IPS DF 6.9 (cell line): ENCODE measurements around the gene HIF3A.

Experiments used
- DNase-seq: peaks from one replicate; pipeline ENCODE4 v3.0.0-alpha.2; 2013; ENCODE audit warnings: low read depth, low spot score
- H3K27ac ChIP-seq: one replicate; pipeline ENCODE4 v1.5.1; 2013; ENCODE audit warnings: low read length, control low read depth
- H3K27me3 ChIP-seq: 2 replicates; pipeline ENCODE4 v1.6.1; 2013; ENCODE audit warnings: mild to moderate bottlenecking, low read length; ENCODE audit not compliant: control insufficient read depth, insufficient read depth
- H3K36me3 ChIP-seq: 2 replicates; pipeline ENCODE4 v1.6.1; 2013; ENCODE audit warnings: low read length; ENCODE audit not compliant: control insufficient read depth, insufficient read depth
- H3K4me1 ChIP-seq: 2 replicates; pipeline ENCODE4 v1.6.1; 2013; ENCODE audit warnings: low read length; ENCODE audit not compliant: control insufficient read depth, insufficient read depth
- H3K4me3 ChIP-seq: 2 replicates; pipeline ENCODE4 v1.5.1; 2013; ENCODE audit warnings: mild to moderate bottlenecking, low read length
- H3K9me3 ChIP-seq: 2 replicates; pipeline ENCODE4 v1.6.1; 2013; ENCODE audit warnings: low read length, inconsistent platforms; ENCODE audit not compliant: control insufficient read depth, insufficient read depth
- WGBS: extraction: QIAGEN DNeasy Blood & Tissue Kit; methylation state at CpG from one replicate; pipeline ENCODE4 v1.1.7; 2013; ENCODE audit warnings: mixed read lengths, missing lambda C conversion rate; ENCODE audit not compliant: insufficient read length, insufficient coverage; 5-methylcytosine and 5-hydroxymethylcytosine counted together

Gene HIF3A

DNA sequence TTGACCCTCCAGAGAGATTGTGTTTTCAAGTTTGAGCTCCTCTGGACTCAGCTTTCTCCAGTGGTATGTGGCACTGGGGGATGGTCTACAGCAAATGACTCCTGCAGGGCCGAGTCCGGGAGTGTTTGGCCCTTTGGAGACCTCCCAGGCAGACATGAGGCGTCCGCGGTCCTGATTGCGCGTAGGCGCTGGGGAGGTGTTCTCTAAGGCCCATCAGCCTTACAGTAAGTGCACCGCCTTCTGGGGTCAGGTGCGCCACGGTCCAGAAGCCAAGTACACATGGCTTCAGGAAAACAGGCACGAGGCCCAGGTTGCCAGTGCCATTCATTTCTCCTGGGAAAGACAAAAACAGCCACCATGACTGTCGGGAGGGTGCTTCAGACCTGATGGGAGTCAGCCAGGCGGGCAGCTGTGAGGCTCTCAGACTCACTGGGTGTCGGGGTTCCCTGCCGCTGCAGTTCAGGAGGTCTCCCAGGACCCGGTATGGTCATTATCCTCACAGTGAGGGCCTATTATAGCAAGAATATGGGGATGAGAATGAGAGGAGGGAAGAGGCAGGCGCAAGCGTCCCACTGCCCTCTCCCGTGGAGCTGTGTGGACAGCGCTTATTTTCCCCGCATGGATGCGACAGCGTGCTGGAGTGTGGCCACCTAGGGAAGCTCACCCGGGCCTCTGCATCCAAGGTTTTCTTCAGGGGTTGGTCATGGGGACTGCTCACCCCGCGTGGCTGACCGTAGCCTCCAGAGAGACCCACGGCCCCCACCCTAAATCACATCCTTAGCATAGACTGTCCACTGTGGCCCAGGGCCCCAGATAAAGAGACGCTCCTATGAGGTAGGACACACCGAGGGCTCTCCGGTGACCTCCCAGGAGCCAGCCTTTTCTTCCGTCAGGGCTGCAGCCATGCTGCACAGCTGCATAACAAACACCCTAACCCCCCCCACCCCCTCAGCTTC, 94.7 kb downstream of the HIF3A start:
- no peak overlapping the region for H3K27ac ChIP-seq

DNA sequence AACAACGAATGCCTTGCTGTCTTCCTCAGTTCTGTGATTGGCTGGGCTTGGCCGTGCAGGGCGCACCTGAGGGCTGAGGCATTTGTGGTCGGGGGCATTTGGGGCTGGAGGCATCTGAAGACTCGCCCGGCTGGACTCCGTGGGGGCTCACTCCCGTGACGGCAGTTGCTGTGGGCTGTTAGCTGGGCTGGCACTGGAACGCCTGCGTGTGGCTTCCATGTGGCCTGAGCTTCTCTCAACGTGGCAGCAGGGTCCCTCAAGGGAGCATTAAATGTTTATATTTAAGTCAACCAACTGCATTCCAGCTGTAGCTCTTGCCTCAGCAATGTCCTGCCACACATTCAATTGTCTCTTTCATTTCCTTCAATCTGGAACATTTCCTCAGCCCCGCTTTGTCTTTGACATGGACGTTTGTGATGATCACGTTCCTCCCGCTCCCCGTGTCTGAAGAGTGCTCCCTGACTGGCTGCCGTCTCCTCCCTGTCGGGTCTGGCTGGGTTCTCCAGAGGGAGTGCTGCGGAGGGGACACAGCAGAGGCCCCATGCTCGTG, 95.5 kb downstream of the HIF3A start:
- peaks cover 32% of the 10 kb centered on the region for H3K36me3 ChIP-seq
- H3K9me3 ChIP-seq: no peaks in the 10 kb centered on the region
- H3K4me1 ChIP-seq: no peaks in the 10 kb centered on the region; the same call in 1 of the 2 replicates
- no CpG with 5 or more reads among the region's 21 CpGs for WGBS
- H3K27ac ChIP-seq: no peak overlapping the region
- no peak for DNase-seq
- H3K27me3 ChIP-seq: no peaks in the 10 kb centered on the region
- H3K4me3 ChIP-seq: no peak overlapping the region

More for the DNA sequence above, 94.7 kb downstream of the HIF3A start:
- no peaks in the 10 kb centered on the region for H3K27me3 ChIP-seq
- no peak for DNase-seq
- WGBS: no CpG with 5 or more reads among the region's 33 CpGs
- no peak overlapping the region for H3K4me3 ChIP-seq
- no peaks in the 10 kb centered on the region for H3K9me3 ChIP-seq
- no peaks in the 10 kb centered on the region; the same call in 1 of the 2 replicates for H3K4me1 ChIP-seq
- peaks cover 38% of the 10 kb centered on the region for H3K36me3 ChIP-seq

GRCh38 chr19:46392837-46393236, 96.0 kb downstream of the HIF3A start:
- peaks cover 26% of the 10 kb centered on the region for H3K36me3 ChIP-seq
- no CpG with 5 or more reads among the region's 4 CpGs for WGBS
- H3K27ac ChIP-seq: no peak overlapping the region
- no peak for DNase-seq
- no peaks in the 10 kb centered on the region for H3K27me3 ChIP-seq
- no peak overlapping the region for H3K4me3 ChIP-seq
- H3K4me1 ChIP-seq: no peaks in the 10 kb centered on the region; the same call in 1 of the 2 replicates
- H3K9me3 ChIP-seq: no peaks in the 10 kb centered on the region
